HepG2 (cell line): ENCODE data around the gene RBM26. TPM values are rescaled to one million over a fixed set of nuclear protein-coding genes. Genes with fewer than 3 reads are reported as not detected.
A peak's percentile ranks its signal among the peaks of the same experiment; 100 is the strongest.

Experiments used
- ADNP ChIP-seq: sonication (generic); formaldehyde crosslinking; IDR thresholded peaks from 2 replicates; pipeline ENCODE4 v1.4.0; 2020; ENCODE audit warnings: missing genetic modification reagents
- ATM ChIP-seq: fragments of 450-650 bp; IDR thresholded peaks from 2 replicates; pipeline ENCODE4 v1.7.1; 2017; ENCODE audit warnings: mild to moderate bottlenecking, borderline replicate concordance
- BCL6 ChIP-seq: IDR thresholded peaks from 2 replicates; pipeline ENCODE4 v1.6.1; 2016; ENCODE audit warnings: missing genetic modification reagents, missing compliant biosample characterization
- ELF3 ChIP-seq: IDR thresholded peaks from 2 replicates; pipeline ENCODE4 v1.6.1; 2016; ENCODE audit warnings: missing genetic modification reagents, missing compliant biosample characterization
- ELK4 ChIP-seq: sonication (generic); formaldehyde crosslinking; IDR thresholded peaks from 2 replicates; pipeline ENCODE4 v1.9.0; 2021; ENCODE audit warnings: missing genetic modification reagents, borderline replicate concordance
- ETV6 ChIP-seq: sonication (generic); formaldehyde crosslinking; conservative IDR thresholded peaks from 2 replicates; pipeline ENCODE4 v1.4.0; 2020; ENCODE audit warnings: missing genetic modification reagents
- KDM1A ChIP-seq: IDR thresholded peaks from 2 replicates; pipeline ENCODE4 v1.6.1; 2016; ENCODE audit warnings: missing compliant biosample characterization
- LCORL ChIP-seq, 2 experiments: fragments of 450-650 bp in 1 of 2; sonication (generic) in 1 of 2; formaldehyde crosslinking in 1 of 2; IDR thresholded peaks; 2 replicates each; pipeline versions ENCODE4 v1.5.0 to v1.6.1; 2017 to 2020; ENCODE audit warnings: antibody characterized with exemption in 1 of 2, missing genetic modification reagents in 1 of 2
- NBN ChIP-seq: fragments of 450-650 bp; conservative IDR thresholded peaks from 2 replicates; pipeline ENCODE4 v1.6.1; 2017
- PCBP1 ChIP-seq: fragments of 200-400 bp; formaldehyde crosslinking; IDR thresholded peaks from 2 replicates; pipeline ENCODE4 v1.6.1; 2017; ENCODE audit warnings: mild to moderate bottlenecking, low read depth, low read length, borderline replicate concordance
- PHF5A ChIP-seq: IDR thresholded peaks from one replicate; pipeline ENCODE4 v1.6.1; 2018; ENCODE audit warnings: low read depth, missing genetic modification reagents; ENCODE audit not compliant: unreplicated experiment
- REL ChIP-seq: sonication (generic); formaldehyde crosslinking; conservative IDR thresholded peaks from 2 replicates; pipeline ENCODE4 v1.8.0; 2022; ENCODE audit warnings: mild to moderate bottlenecking, missing genetic modification reagents, moderate library complexity
- RELA ChIP-seq: sonication (generic); formaldehyde crosslinking; IDR thresholded peaks from 2 replicates; pipeline ENCODE4 v1.4.0; 2020; ENCODE audit warnings: missing genetic modification reagents
- SCMH1 ChIP-seq: sonication (generic); formaldehyde crosslinking; IDR thresholded peaks from 2 replicates; pipeline ENCODE4 v1.9.0; 2021; ENCODE audit warnings: missing genetic modification reagents, mild to moderate bottlenecking, borderline replicate concordance
- SNAPC5 ChIP-seq: sonication (generic); formaldehyde crosslinking; IDR thresholded peaks from 2 replicates; pipeline ENCODE4 v1.8.1; 2023; ENCODE audit warnings: mild to moderate bottlenecking, missing genetic modification reagents, borderline replicate concordance
- SP140L ChIP-seq: sonication (generic); formaldehyde crosslinking; IDR thresholded peaks from 2 replicates; pipeline ENCODE4 v1.4.0; 2020; ENCODE audit warnings: missing genetic modification reagents, borderline replicate concordance
- ZFP36L2 ChIP-seq: sonication (generic); formaldehyde crosslinking; IDR thresholded peaks from 2 replicates; pipeline ENCODE4 v1.4.0; 2020; ENCODE audit warnings: missing genetic modification reagents
- ZMAT5 ChIP-seq: sonication (generic); formaldehyde crosslinking; IDR thresholded peaks from 2 replicates; pipeline ENCODE4 v1.5.0; 2020; ENCODE audit warnings: mild to moderate bottlenecking, low read depth, missing genetic modification reagents, borderline replicate concordance
- ZNF12 ChIP-seq: sonication (generic); formaldehyde crosslinking; IDR thresholded peaks from 2 replicates; pipeline ENCODE4 v1.5.0; 2020; ENCODE audit warnings: missing genetic modification reagents
- ZNF331 ChIP-seq: sonication (generic); formaldehyde crosslinking; IDR thresholded peaks from 2 replicates; pipeline ENCODE4 v1.4.0; 2020; ENCODE audit warnings: missing genetic modification reagents
- ZNF343 ChIP-seq: sonication (generic); formaldehyde crosslinking; IDR thresholded peaks from 2 replicates; pipeline ENCODE4 v1.4.0; 2020; ENCODE audit warnings: mild to moderate bottlenecking, missing genetic modification reagents
- ZNF605 ChIP-seq: sonication (generic); formaldehyde crosslinking; IDR thresholded peaks from 2 replicates; pipeline ENCODE4 v1.8.0; 2022; ENCODE audit warnings: mild to moderate bottlenecking, missing genetic modification reagents
- ZNF615 ChIP-seq: sonication (generic); formaldehyde crosslinking; IDR thresholded peaks from 2 replicates; pipeline ENCODE4 v1.5.0; 2020; ENCODE audit warnings: mild to moderate bottlenecking, missing genetic modification reagents, borderline replicate concordance
- ZNF629 ChIP-seq: sonication (generic); formaldehyde crosslinking; conservative IDR thresholded peaks from 2 replicates; pipeline ENCODE4 v1.5.0; 2020; ENCODE audit warnings: missing genetic modification reagents
- ZNF761 ChIP-seq: sonication (generic); formaldehyde crosslinking; conservative IDR thresholded peaks from 2 replicates; pipeline ENCODE4 v1.4.0; 2020; ENCODE audit warnings: mild to moderate bottlenecking, missing genetic modification reagents
- ZNF776 ChIP-seq: sonication (generic); formaldehyde crosslinking; IDR thresholded peaks from 2 replicates; pipeline ENCODE4 v1.4.0; 2020; ENCODE audit warnings: mild to moderate bottlenecking, missing genetic modification reagents
- ZNF878 ChIP-seq: sonication (generic); formaldehyde crosslinking; IDR thresholded peaks from 2 replicates; pipeline ENCODE4 v1.8.1; 2023; ENCODE audit warnings: mild to moderate bottlenecking, missing genetic modification reagents, moderate library complexity
- ZSCAN25 ChIP-seq: sonication (generic); formaldehyde crosslinking; IDR thresholded peaks from 2 replicates; pipeline ENCODE4 v1.8.0; 2022; ENCODE audit warnings: mild to moderate bottlenecking, missing genetic modification reagents
- polyA plus RNA-seq, 8 experiments: library from polyadenylated mRNA; depleted of rRNA in 3 of 8; stranded (reverse) in 7 of 8; unstranded in 1 of 8; fragments of >200 nt; fragmentation: Illumina TruSeq in 4 of 8; extraction: Trizol in 4 of 8; gene quantifications; 2 replicates each; pipeline versions ENCODE4 v1.2.1 to v1.2.3, GENCODE V29; 2011 to 2016; ENCODE audit warnings: low read depth in 4 of 8, missing spikeins in 1 of 8, mixed read lengths in 1 of 8; ENCODE audit not compliant: insufficient read depth in 1 of 8
- total RNA-seq, 5 experiments: library from RNA; depleted of rRNA; stranded (reverse); fragments of >200 nt; fragmentation: Illumina TruSeq; extraction: Trizol; gene quantifications; 2 replicates each; pipeline ENCODE4 v1.2.3, GENCODE V29; 2016; ENCODE audit warnings: low read depth in 1 of 5
- TF ChIP-seq, protein P1 (sequence below), 2 experiments: fragments of 450-650 bp in 1 of 2; sonication (generic) in 1 of 2; formaldehyde crosslinking; IDR thresholded peaks; 2 replicates each; pipeline versions ENCODE4 v1.5.0 to v1.8.0; 2020 to 2022; ENCODE audit warnings: mild to moderate bottlenecking in 1 of 2, missing genetic modification reagents in 1 of 2

RBM26 gene
- total and polyA plus RNA-seq, 2 of the 13 experiments (the other 11 are each of a cell fraction or from before 2014, with no cell fraction given): 19.4 to 34.4 TPM

- 0 out of 2 replicates have a peak, but pooled peaks have one; percentile 45 for TF ChIP-seq PCBP1
- no peak for TF ChIP-seq BCL6
- no peak for TF ChIP-seq SNAPC5 (CRISPR knock-in tag)
- no peak for TF ChIP-seq ELK4 (CRISPR knock-in tag)
- TF ChIP-seq, protein P1, sequence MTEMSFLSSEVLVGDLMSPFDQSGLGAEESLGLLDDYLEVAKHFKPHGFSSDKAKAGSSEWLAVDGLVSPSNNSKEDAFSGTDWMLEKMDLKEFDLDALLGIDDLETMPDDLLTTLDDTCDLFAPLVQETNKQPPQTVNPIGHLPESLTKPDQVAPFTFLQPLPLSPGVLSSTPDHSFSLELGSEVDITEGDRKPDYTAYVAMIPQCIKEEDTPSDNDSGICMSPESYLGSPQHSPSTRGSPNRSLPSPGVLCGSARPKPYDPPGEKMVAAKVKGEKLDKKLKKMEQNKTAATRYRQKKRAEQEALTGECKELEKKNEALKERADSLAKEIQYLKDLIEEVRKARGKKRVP (CRISPR knock-in tag; IDR thresholded peaks at IDR 0.05): 0 out of 4 replicates have a peak, but pooled peaks of 1 of the 2 experiments have one; percentile 8
- TF ChIP-seq ELF3: no peak
- TF ChIP-seq ATM: no peak
- no peak for TF ChIP-seq ZNF615 (CRISPR knock-in tag)
- TF ChIP-seq ZNF878: no peak
- TF ChIP-seq REL (CRISPR knock-in tag): no peak
- peak; percentile 82; the same call in 1 of the 2 replicates for TF ChIP-seq ZNF343 (CRISPR knock-in tag)
- no peak for TF ChIP-seq RELA (CRISPR knock-in tag)
- 0 out of 2 replicates have a peak, but pooled peaks have one; percentile 49 for TF ChIP-seq ZNF776
- no peak for TF ChIP-seq SCMH1 (CRISPR knock-in tag)
- peak; percentile 92 for TF ChIP-seq ZNF605 (CRISPR knock-in tag)
- no peak for TF ChIP-seq NBN
- no peak for TF ChIP-seq ADNP (CRISPR knock-in tag)
- no peak for TF ChIP-seq SP140L (CRISPR knock-in tag)
- TF ChIP-seq ZFP36L2 (CRISPR knock-in tag): no peak
- 0 out of 2 replicates have a peak, but pooled peaks have one; percentile 42 for TF ChIP-seq ZNF629
- no peak for TF ChIP-seq ZNF12 (CRISPR knock-in tag)
- TF ChIP-seq PHF5A (CRISPR knock-in tag): no peak
- peak; percentile 45; the same call in 1 of the 2 replicates for TF ChIP-seq ZSCAN25
- TF ChIP-seq ZMAT5 (CRISPR knock-in tag): no peak
- 0 out of 2 replicates have a peak, but pooled peaks have one; percentile 13 for TF ChIP-seq KDM1A (CRISPR knock-in tag)
- no peak for TF ChIP-seq LCORL (IDR thresholded peaks at IDR 0.05)
- 0 out of 2 replicates have a peak, but pooled peaks have one; percentile 17 for TF ChIP-seq LCORL (CRISPR knock-in tag; IDR thresholded peaks at IDR 0.05)
- 0 out of 2 replicates have a peak, but pooled peaks have one; percentile 17 for TF ChIP-seq ZNF331 (CRISPR knock-in tag)
- TF ChIP-seq ZNF761: no peak
- no peak for TF ChIP-seq ETV6 (CRISPR knock-in tag)
Observed at GRCh38 chr13:79405831-79406596, at the start of gene RBM26 (continued).
